Measurements from ENCODE around the gene AFP.
"Not testable (repeated sequence)": the region's sequence is repeated elsewhere in the genome, so short reads cannot be mapped to it uniquely, and the experiment has no call there.

Gene AFP

DNA sequence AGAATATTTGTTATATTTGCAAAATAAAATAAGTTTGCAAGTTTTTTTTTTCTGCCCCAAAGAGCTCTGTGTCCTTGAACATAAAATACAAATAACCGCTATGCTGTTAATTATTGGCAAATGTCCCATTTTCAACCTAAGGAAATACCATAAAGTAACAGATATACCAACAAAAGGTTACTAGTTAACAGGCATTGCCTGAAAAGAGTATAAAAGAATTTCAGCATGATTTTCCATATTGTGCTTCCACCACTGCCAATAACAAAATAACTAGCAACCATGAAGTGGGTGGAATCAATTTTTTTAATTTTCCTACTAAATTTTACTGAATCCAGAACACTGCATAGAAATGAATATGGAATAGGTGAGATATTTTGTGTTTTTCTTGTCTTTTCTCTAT is at the start of gene AFP:
TSS of gene AFP (plus strand) at position 238 of the 400 bp plus-strand sequence. CDS start at position 280, 42 bp downstream.
- no peak for DNase-seq (ENCODE audit: low spot score)

- no peak for DNase-seq (ENCODE audit: low spot score)
These were observed 48.5 kb upstream of the AFP start for GRCh38 chr4:73387552-73387951.

DNA sequence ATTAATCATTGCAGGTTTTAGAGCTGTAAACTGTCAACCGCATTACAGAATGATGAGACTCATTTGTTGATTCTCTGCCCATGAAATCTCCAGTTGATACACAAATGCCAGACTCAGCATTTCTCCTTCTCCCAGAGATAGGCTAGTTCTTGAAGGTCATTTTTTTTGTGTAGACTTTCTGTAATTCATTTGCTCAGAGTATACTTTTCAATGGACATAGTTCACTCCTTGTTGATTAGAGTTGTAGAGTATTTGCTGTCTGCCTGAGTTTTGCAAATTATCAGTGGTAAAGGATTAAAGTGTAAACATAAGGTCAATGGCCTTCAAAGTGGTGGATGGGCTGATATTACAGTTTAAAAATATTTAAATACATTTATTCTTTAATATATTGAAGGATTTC is 47.1 kb upstream of the AFP start:
- DNase-seq (ENCODE audit: low spot score): no peak

DNA sequence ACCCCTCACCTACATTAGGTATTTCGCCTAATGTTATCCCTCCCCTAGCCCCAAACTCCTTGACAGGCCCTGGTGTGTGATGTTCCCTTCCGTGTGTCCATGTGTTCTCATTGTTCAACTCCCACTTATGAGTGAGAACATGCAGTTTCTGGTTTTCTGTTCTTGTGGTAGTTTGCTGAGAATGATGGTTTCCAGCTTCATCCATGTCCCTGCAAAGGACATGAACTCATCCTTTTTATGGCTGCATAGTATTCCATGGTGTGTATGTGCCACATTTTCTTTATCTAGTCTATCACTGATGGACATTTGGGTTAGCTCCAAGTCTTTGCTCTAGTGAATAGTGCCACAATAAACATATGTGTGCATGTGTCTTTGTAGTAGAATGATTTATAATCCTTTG is 46.4 kb upstream of the AFP start:
- DNase-seq (ENCODE audit: low spot score): not testable (repeated sequence)

DNA sequence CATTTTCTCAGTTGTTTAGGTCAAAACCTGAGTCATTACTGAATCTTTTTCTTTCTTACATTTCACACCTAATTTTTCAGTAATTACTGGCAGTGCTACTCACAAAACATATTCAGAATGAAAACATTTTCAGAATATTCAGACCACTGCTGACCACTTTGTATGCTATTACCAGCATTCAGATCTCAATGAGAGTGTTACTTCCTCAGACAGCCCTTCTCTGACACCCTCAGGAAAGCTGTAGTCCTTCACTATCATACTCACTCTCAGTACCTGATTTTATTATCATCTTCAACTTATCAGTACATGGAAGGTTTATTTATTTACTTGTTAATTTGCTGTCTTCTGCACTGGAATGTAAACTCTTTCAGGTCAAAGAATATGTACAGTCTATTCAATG is 44.2 kb upstream of the AFP start:
- DNase-seq (ENCODE audit: low spot score): no peak

- DNase-seq (ENCODE audit: low spot score): no peak
These were observed 43.1 kb upstream of the AFP start for GRCh38 chr4:73392936-73393335.

DNA sequence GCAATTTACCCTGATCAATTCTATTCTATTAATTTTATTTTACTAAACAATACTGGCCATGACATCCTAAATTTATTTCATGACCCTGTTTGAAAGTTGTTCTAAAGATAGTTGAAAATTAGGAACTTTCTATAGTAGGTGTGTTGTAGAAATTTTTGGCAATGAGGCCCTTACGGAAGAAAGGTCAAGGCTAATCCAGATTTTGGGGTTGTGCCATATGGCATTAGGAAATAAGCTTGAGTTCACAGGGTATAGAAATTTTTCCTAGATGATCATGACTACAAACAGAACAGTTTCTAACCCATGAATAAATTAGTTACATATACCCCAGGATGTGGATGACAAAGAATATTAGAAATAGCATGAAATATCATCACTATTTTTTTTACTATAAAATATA is 39.7 kb upstream of the AFP start:
- DNase-seq (ENCODE audit: low spot score): no peak

GRCh38 chr4:73396993-73397972 is 38.7 kb upstream of the AFP start:
- no peak for DNase-seq (ENCODE audit: low spot score)

- no peak for DNase-seq (ENCODE audit: low spot score)
These were observed 34.6 kb upstream of the AFP start for GRCh38 chr4:73401412-73401811.

DNA sequence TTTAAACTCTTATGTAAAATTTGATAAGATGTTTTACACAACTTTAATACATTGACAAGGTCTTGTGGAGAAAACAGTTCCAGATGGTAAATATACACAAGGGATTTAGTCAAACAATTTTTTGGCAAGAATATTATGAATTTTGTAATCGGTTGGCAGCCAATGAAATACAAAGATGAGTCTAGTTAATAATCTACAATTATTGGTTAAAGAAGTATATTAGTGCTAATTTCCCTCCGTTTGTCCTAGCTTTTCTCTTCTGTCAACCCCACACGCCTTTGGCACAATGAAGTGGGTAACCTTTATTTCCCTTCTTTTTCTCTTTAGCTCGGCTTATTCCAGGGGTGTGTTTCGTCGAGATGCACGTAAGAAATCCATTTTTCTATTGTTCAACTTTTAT is 32.0 kb upstream of the AFP start, which contains the start of gene ALB:
TSS of gene ALB (plus strand) at position 246 of the 400 bp plus-strand sequence. CDS start at position 287, 41 bp downstream.
- no peak for DNase-seq (ENCODE audit: low spot score)

- no peak for DNase-seq (ENCODE audit: low spot score)
These were observed 31.6 kb upstream of the AFP start for GRCh38 chr4:73404457-73404856.

- no peak for DNase-seq (ENCODE audit: low spot score)
These were observed 30.9 kb upstream of the AFP start for GRCh38 chr4:73405138-73405537.

DNA sequence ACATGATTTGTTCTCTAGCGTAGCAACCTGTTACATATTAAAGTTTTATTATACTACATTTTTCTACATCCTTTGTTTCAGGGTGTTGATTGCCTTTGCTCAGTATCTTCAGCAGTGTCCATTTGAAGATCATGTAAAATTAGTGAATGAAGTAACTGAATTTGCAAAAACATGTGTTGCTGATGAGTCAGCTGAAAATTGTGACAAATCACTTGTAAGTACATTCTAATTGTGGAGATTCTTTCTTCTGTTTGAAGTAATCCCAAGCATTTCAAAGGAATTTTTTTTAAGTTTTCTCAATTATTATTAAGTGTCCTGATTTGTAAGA is 29.5 kb upstream of the AFP start:
- DNase-seq (ENCODE audit: low spot score): no peak

DNA sequence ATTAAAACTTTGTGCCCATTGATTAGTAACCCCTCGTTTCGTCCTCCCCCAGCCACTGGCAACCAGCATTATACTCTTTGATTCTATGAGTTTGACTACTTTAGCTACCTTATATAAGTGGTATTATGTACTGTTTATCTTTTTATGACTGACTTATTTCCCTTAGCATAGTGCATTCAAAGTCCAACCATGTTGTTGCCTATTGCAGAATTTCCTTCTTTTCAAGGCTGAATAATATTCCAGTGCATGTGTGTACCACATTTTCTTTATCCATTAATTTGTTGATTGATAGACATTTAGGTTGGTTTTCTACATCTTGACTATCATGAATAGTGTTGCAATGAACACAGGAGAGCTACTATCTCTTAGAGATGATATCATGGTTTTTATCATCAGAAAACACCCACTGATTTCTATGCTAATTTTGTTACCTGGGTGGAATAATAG is 28.8 kb upstream of the AFP start:
- DNase-seq (ENCODE audit: low spot score): no peak

DNA sequence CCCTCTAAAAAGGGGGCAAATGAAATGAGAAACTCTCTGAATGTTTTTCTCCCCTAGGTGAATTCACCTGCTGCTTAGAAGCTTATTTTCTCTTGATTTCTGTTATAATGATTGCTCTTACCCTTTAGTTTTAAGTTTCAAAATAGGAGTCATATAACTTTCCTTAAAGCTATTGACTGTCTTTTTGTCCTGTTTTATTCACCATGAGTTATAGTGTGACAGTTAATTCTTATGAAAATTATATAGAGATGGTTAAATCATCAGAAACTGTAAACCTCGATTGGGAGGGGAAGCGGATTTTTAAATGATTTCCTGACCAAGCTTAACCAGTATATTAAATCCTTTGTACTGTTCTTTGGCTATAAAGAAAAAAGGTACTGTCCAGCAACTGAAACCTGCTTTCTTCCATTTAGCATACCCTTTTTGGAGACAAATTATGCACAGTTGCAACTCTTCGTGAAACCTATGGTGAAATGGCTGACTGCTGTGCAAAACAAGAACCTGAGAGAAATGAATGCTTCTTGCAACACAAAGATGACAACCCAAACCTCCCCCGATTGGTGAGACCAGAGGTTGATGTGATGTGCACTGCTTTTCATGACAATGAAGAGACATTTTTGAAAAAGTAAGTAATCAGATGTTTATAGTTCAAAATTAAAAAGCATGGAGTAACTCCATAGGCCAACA is 27.7 kb upstream of the AFP start:
- no peak for DNase-seq (ENCODE audit: low spot score)

- no peak for DNase-seq (ENCODE audit: low spot score)
These were observed 26.8 kb upstream of the AFP start for GRCh38 chr4:73409012-73409862.

DNA sequence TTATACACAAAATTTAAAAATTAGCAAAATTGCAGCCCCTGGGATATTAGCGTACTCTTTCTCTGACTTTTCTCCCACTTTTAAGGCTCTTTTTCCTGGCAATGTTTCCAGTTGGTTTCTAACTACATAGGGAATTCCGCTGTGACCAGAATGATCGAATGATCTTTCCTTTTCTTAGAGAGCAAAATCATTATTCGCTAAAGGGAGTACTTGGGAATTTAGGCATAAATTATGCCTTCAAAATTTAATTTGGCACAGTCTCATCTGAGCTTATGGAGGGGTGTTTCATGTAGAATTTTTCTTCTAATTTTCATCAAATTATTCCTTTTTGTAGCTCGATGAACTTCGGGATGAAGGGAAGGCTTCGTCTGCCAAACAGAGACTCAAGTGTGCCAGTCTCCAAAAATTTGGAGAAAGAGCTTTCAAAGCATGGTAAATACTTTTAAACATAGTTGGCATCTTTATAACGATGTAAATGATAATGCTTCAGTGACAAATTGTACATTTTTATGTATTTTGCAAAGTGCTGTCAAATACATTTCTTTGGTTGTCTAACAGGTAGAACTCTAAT is 26.0 kb upstream of the AFP start:
- no peak for DNase-seq (ENCODE audit: low spot score)

DNA sequence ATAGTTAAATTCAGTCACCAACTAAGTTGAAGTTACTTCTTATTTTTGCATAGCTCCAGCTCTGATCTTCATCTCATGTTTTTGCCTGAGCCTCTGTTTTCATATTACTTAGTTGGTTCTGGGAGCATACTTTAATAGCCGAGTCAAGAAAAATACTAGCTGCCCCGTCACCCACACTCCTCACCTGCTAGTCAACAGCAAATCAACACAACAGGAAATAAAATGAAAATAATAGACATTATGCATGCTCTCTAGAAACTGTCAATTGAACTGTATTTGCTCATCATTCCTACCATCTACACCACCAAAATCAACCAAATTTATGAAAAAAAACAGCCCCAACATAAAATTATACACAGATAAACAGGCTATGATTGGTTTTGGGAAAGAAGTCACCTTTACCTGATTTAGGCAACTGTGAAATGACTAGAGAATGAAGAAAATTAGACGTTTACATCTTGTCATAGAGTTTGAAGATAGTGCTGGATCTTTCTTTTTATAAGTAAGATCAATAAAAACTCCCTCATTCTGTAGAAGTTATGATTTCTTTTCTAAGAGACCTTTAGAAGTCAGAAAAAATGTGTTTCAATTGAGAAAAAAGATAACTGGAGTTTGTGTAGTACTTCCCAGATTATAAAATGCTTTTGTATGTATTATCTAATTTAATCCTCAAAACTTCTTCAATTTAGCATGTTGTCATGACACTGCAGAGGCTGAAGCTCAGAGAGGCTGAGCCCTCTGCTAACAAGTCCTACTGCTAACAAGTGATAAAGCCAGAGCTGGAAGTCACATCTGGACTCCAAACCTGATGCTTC is 24.9 kb upstream of the AFP start:
- DNase-seq (ENCODE audit: low spot score): no peak

GRCh38 chr4:73411731-73412414 is 24.1 kb upstream of the AFP start:
- no peak for DNase-seq (ENCODE audit: low spot score)

- DNase-seq (ENCODE audit: low spot score): no peak
These were observed 22.7 kb upstream of the AFP start for GRCh38 chr4:73413294-73413755.

All from pons (tissue), 1 donor.